Activated CD4-positive, alpha-beta T cell treated with anti-CD3 and anti-CD28 coated beads, Interleukin-2, amount 50 U/mL, for 4 hours (primary cell): ENCODE data around the gene CEMIP2.
A peak's percentile ranks its signal among the peaks of the same experiment; 100 is the strongest.
"Not testable (repeated sequence)": the region's sequence is repeated elsewhere in the genome, so short reads cannot be mapped to it uniquely, and the experiment has no call there.

Source experiments
- DNase-seq, 2 experiments: peaks; one replicate each; pipeline ENCODE4 v3.0.0-alpha.2; 2020

The CEMIP2 gene

GRCh38 chr9:71768388-71769174 lies at the start of gene CEMIP2:
Gene CEMIP2 (minus strand): TSS chr9:71768513. CDS start chr9:71750373, 18,140 bp downstream.
- peak; percentile 91 for DNase-seq

- DNase-seq = no peak
Observed at GRCh38 chr9:71816916-71817451, 48.7 kb upstream of the CEMIP2 start.

DNA sequence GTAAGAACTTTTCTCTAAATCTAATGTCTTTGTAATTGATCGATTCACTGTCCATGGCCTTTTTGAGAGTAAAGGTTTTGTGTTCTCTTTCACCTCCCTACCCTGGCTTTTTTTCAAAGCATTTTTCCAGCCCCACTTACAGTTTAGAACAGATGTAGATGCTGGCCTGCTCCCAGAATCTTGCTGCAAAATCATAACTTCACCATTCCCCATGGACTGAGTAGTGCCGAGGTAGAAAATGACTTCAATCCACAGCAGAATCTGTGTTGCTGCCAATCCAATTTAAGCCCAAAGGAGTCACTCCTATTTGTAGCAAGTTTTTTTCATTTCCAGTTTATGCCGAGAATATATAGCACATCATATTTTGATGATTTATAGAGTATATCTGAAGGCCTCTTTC lies 46.5 kb upstream of the CEMIP2 start:
- DNase-seq = no peak

DNA sequence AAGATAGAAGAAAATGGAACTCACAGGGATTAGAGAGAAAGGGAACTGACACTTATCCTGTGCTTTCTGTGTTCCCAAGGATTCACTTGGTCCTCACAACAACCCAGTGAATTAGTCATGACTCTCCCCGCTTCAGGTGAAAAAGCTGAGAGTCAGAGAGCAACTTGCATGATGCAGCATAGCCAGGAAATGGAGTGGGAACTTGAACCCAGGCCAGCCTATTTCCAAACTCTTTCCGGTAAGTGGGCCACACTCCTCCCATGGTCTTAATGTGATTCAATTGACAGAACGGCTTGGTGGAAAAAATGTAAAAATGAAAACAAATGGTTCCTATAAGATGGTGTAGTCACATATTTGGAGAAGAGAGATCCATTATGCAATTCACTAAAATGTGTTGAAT lies 45.9 kb upstream of the CEMIP2 start:
- no peak for DNase-seq

- no peak for DNase-seq
Observed at GRCh38 chr9:71812385-71812784, 44.1 kb upstream of the CEMIP2 start.

DNA sequence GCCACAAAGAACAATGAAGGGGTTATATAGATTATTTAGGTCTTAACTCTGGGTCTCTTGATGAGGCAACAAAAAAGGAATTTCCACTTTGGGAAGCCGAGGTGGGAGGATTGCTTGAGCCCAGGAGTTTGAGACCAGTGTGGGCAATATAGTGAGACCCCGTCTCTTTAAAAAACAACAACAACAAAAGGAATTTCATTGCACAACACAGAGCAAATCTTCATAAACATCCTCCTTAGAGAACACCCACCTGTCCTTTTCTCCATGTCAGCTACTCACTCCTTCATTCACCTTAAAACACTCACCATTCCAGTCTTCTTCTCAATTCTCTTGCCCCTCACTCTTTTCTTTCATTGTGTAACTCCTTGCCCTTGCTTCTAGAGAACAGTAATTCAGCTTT lies 39.8 kb upstream of the CEMIP2 start:
- no peak for DNase-seq

- peak; percentile 41 to 51 for DNase-seq
Observed at GRCh38 chr9:71806901-71807307, 38.6 kb upstream of the CEMIP2 start.

GRCh38 chr9:71805096-71805495 lies 36.8 kb upstream of the CEMIP2 start:
- DNase-seq = not testable (repeated sequence)

- no peak for DNase-seq
Observed at GRCh38 chr9:71801826-71802225, 33.5 kb upstream of the CEMIP2 start.

DNA sequence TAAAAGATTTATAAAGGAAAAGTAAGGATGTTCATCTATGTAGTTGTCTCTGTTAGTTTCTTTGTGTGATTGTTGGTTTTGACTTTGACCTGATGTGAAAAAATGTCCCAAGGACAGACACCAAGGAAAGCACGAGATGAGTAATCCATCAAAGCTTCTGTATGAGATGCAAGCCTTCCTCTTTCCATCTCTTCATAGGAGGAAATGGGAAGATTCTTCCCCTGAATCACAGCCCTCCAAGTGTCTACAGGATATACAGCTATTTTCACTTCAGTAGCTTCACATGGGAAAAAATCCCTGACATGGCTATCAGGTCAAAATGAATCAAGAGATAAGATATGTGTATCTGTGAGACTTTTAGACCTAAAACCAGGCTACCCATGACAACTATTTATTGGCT lies 29.0 kb upstream of the CEMIP2 start:
- DNase-seq = no peak

DNA sequence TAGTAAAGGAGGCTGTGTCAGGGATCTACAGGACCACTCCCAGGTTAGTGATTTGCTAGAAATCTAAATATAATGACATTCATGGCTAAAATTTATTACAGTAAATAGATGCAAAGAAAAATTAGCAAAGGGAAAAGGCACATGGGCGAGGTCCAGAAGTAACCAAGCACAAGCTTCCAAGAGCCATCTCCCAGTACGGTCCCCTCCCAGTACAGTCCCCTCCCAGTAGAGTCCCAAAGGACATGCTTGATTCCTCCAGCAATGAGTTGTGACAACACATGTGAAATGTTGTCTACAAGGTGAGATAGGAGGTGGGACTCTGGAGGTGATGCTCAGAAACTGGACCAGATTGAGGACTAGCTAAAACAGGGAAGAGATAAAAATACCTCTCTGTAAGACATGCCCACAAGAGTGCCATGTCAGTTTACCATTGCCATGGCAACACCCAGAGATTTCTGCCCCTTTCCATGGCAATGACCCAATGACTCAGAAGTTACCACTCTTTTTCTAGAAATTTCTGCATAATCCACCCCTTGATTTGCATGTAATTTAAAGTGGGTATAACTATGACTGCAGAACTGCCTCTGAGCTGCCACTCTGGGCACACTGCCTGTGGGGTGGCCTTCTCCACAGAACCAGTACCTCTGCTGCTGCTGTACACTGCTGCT lies 27.9 kb upstream of the CEMIP2 start:
- DNase-seq = peak in 1 of 2 experiments; percentile 1

GRCh38 chr9:71795097-71795813 lies 26.9 kb upstream of the CEMIP2 start:
- no peak for DNase-seq

DNA sequence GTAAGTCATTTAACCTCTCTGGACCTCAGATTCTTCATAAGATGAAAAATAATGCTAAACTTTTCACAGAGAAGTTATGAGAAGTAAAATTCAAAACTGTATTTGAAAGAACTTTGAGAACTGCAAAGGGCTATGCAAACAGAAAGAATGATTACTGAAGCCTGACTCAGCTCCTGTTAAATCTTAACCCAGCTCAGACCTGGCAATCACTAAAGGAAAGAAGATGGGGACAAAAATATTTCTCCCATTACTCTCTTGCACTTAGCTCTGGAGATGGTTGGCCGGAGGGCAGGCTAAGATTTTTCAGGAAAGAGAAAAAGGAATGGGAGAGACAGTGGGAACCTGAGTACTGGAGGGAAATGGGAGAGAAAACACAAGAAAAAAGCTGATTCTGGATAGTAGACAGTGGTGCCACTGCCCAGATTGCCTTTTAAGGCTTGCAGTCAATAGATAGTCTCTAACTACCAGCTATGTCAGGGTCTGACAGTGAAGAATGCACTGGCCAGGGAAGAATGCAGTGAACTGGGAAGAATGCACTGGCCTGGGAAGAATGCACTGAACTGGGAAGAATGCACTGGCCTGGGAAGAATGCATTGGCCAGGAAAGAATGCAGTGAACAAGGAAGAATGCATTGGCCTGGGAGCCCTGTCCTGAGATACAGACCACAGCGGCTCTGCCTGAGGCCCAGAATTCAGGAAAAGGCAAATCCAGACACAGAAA lies 25.2 kb upstream of the CEMIP2 start:
- DNase-seq = no peak

- DNase-seq = no peak
Observed at GRCh38 chr9:71791875-71792274, 23.6 kb upstream of the CEMIP2 start.

GRCh38 chr9:71790296-71790695 lies 22.0 kb upstream of the CEMIP2 start:
- no peak for DNase-seq

DNA sequence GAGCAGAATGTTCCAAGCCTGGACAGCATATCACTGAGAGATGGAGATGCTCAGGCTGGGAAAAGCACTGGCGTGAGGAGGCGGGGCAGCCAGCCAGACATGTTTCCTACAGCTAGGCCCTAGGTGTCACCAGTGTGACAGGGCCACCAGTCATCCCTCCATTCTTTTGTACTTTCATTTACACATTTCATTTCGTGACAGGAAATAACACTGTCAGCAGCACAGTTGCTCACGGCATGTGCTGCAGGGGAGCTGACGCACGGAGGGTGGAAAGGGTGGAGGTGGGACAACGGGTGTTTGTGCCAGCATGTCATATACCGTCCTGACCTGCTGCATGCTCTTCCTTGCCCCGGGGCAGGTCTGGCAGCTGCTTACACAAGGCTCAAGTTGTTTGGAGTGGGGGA lies 14.8 kb upstream of the CEMIP2 start:
- DNase-seq = peak; percentile 82 to 85

- DNase-seq = no peak
Observed at GRCh38 chr9:71781391-71781790, 13.1 kb upstream of the CEMIP2 start.

GRCh38 chr9:71780953-71781352 lies 12.6 kb upstream of the CEMIP2 start:
- DNase-seq = no peak

DNA sequence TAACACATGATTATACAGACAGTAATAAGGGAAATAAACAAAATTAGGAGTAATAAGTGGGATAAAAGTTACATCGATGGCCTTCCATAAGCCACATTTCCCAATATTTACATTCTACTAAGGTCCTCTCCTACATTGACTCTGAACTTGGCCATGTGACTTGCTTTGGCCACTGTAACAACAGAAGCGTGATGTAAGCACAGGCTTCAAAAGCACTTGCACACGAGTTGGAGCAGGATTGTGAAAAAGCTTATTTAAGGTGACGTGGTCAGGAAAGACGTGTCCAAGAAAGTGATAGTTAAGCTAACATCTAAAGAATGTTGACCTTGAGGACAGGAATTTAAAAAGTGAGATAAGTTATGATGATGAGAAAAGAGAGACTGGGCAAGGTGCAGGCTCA lies 9.8 kb upstream of the CEMIP2 start:
- no peak for DNase-seq

DNA sequence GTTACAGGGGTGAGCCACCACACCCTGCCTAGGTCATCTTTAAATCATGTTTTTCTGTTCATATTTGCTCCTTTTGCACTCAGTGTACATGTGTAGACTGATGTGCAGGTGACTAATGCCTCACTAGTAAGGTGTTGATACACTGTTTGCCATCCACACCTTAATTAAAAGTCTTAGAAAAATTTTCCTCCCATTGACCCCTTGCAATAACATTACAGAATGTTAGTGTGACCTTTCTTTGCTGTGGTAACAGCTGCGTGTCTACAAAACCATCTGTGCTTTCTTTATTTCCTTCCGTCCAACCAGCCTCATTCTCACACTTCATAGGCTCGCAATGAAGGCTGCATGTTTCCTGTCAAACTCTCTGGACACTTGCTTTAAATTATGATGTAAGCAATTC lies 6.6 kb upstream of the CEMIP2 start:
- DNase-seq = no peak

GRCh38 chr9:71772726-71773125 lies 4.4 kb upstream of the CEMIP2 start:
- no peak for DNase-seq

GRCh38 chr9:71770170-71770569 lies 1.9 kb upstream of the CEMIP2 start:
- no peak for DNase-seq
